ENCODE data around the gene DRG2.

DRG2 gene

GRCh38 chr17:18121144-18121910 lies 33.6 kb downstream of the DRG2 start:
- no peak for DNase-seq (ENCODE audit: low read depth)
- no peak overlapping the region for H3K4me3 ChIP-seq (ENCODE audit: low read length)
- TF ChIP-seq CTCF (conservative IDR thresholded peaks at IDR 0.05; ENCODE audit: low read length), result no peak

GRCh38 chr17:18122990-18123753 lies 35.4 kb downstream of the DRG2 start:
- DNase-seq (ENCODE audit: low read depth), result no peak
- H3K4me3 ChIP-seq (ENCODE audit: low read length), result no peak overlapping the region
- no peak for TF ChIP-seq CTCF (conservative IDR thresholded peaks at IDR 0.05; ENCODE audit: low read length)

GRCh38 chr17:18124345-18125126 lies 36.8 kb downstream of the DRG2 start:
- no peak for DNase-seq (ENCODE audit: low read depth)
- TF ChIP-seq CTCF (conservative IDR thresholded peaks at IDR 0.05; ENCODE audit: low read length), result no peak
- no peak overlapping the region for H3K4me3 ChIP-seq (ENCODE audit: low read length)

GRCh38 chr17:18129041-18129502 lies 41.3 kb downstream of the DRG2 start:
- no peak overlapping the region for H3K4me3 ChIP-seq (ENCODE audit: low read length)
- no peak for TF ChIP-seq CTCF (conservative IDR thresholded peaks at IDR 0.05; ENCODE audit: low read length)
- DNase-seq (ENCODE audit: low read depth), result peak; percentile 25

- no peak for TF ChIP-seq CTCF (conservative IDR thresholded peaks at IDR 0.05; ENCODE audit: low read length)
- no peak for DNase-seq (ENCODE audit: low read depth)
- no peak overlapping the region for H3K4me3 ChIP-seq (ENCODE audit: low read length)
Observed at GRCh38 chr17:18132711-18133110, 45.0 kb downstream of the DRG2 start.

GRCh38 chr17:18136357-18136756 lies 48.6 kb downstream of the DRG2 start:
- no peak for TF ChIP-seq CTCF (conservative IDR thresholded peaks at IDR 0.05; ENCODE audit: low read length)
- DNase-seq (ENCODE audit: low read depth), result no peak
- H3K4me3 ChIP-seq (ENCODE audit: low read length), result no peak overlapping the region

Measured in AG10803 (cell line).